ENCODE results near the gene ATF7IP2.

The ATF7IP2 gene

DNA sequence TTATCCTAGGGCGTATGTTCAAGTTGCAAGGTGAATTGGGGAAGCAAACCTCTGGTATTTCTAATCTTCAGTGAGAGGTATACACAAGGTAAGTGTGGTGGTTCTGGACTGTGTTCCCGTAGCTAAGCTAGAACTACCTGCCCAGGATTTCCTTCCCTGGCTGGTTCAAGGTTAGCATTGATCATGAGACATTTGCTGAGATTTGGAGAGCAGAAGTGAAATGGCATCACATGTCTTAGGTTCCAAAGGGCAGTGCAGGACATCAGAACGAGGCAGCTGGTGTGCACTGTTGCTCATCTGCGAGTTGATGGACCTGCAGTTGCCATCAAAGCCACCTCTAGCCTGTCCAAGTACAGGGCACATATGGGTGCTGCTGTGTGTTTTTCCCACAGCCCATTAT, 99.3 kb downstream of the ATF7IP2 start:
- H4K20me1 ChIP-seq (ENCODE audit: insufficient read depth, low read length, poor library complexity, severe bottlenecking), result no peaks in the 10 kb centered on the region
- no peak overlapping the region for H2AFZ ChIP-seq (ENCODE audit: low read length)
- H3K27me3 ChIP-seq (ENCODE audit: insufficient read depth, low read length, poor library complexity, severe bottlenecking), result no peaks in the 10 kb centered on the region
- H3K9me2 ChIP-seq (replicated peaks; ENCODE audit: low read depth, low read length), result no peaks in the 10 kb centered on the region
- H3K79me2 ChIP-seq (ENCODE audit: insufficient read depth, low read length), result no peaks in the 10 kb centered on the region
- H3K36me3 ChIP-seq (ENCODE audit: insufficient read depth, low read length), result no peaks in the 10 kb centered on the region
- H3K4me3 ChIP-seq (ENCODE audit: low read length, poor library complexity, severe bottlenecking), result no peak overlapping the region
- H3K9me3 ChIP-seq (ENCODE audit: insufficient read depth, low read depth, low read length), result no peaks in the 10 kb centered on the region
- H3K4me2 ChIP-seq (ENCODE audit: low read depth, low read length, poor library complexity, severe bottlenecking), result no peak overlapping the region
- H3K4me1 ChIP-seq (ENCODE audit: insufficient read depth, low read length, poor library complexity, severe bottlenecking), result no peaks in the 10 kb centered on the region
- no peaks in the 10 kb centered on the region for H3F3A ChIP-seq (ENCODE audit: low read depth)
- no peak overlapping the region for H3K9ac ChIP-seq (ENCODE audit: low read depth, low read length, poor library complexity, severe bottlenecking)
- TF ChIP-seq, protein P1, sequence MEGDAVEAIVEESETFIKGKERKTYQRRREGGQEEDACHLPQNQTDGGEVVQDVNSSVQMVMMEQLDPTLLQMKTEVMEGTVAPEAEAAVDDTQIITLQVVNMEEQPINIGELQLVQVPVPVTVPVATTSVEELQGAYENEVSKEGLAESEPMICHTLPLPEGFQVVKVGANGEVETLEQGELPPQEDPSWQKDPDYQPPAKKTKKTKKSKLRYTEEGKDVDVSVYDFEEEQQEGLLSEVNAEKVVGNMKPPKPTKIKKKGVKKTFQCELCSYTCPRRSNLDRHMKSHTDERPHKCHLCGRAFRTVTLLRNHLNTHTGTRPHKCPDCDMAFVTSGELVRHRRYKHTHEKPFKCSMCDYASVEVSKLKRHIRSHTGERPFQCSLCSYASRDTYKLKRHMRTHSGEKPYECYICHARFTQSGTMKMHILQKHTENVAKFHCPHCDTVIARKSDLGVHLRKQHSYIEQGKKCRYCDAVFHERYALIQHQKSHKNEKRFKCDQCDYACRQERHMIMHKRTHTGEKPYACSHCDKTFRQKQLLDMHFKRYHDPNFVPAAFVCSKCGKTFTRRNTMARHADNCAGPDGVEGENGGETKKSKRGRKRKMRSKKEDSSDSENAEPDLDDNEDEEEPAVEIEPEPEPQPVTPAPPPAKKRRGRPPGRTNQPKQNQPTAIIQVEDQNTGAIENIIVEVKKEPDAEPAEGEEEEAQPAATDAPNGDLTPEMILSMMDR (conservative IDR thresholded peaks at IDR 0.05; ENCODE audit: low read length), result no peak
- no peak for TF ChIP-seq EZH2phosphoT487 (IDR thresholded peaks at IDR 0.05; ENCODE audit: borderline replicate concordance)

DNA sequence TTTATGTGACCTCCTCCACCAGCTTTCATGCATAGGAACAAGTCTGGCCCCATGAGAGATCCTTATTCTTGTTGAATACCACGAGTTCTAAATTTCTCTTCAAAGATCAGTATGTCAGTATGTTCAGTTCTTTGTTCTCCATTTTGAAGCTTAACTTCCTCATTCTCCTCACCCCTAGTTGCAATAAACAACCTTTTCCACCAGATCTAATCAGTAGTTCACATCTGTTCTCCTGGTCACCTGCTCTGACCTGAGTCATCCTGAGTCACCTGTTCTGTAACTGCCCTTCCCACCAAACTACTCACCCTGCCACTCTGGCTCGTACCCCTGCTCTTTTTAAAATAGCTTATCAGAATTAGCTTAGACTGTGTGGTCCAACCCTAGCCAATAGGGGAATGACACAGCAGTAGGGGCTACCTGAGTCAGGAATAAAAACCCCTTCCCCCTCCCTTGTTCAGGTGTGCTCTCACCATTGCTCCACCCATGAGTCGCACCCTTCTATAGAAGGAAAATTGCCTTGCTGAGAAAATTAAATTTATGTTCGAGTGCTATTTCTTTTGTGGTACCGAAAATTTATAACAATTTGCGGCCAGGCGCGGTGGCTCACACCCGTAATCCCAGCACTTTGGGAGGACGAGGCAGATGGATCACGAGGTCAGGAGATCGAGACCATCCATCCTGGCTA, 100.0 kb downstream of the ATF7IP2 start:
- no peaks in the 10 kb centered on the region for H3K9me2 ChIP-seq (replicated peaks; ENCODE audit: low read depth, low read length)
- H3K9ac ChIP-seq (ENCODE audit: low read depth, low read length, poor library complexity, severe bottlenecking), result no peak overlapping the region
- no peak overlapping the region for H2AFZ ChIP-seq (ENCODE audit: low read length)
- H4K20me1 ChIP-seq (ENCODE audit: insufficient read depth, low read length, poor library complexity, severe bottlenecking), result no peaks in the 10 kb centered on the region
- H3K4me3 ChIP-seq (ENCODE audit: low read length, poor library complexity, severe bottlenecking), result no peak overlapping the region
- no peaks in the 10 kb centered on the region for H3K36me3 ChIP-seq (ENCODE audit: insufficient read depth, low read length)
- no peaks in the 10 kb centered on the region for H3K27me3 ChIP-seq (ENCODE audit: insufficient read depth, low read length, poor library complexity, severe bottlenecking)
- H3K9me3 ChIP-seq (ENCODE audit: insufficient read depth, low read depth, low read length), result no peaks in the 10 kb centered on the region
- H3K79me2 ChIP-seq (ENCODE audit: insufficient read depth, low read length), result no peaks in the 10 kb centered on the region
- H3K4me2 ChIP-seq (ENCODE audit: low read depth, low read length, poor library complexity, severe bottlenecking), result no peak overlapping the region
- TF ChIP-seq, protein P1 (conservative IDR thresholded peaks at IDR 0.05; ENCODE audit: low read length), result no peak
- TF ChIP-seq EZH2phosphoT487 (IDR thresholded peaks at IDR 0.05; ENCODE audit: borderline replicate concordance), result no peak
- H3K4me1 ChIP-seq (ENCODE audit: insufficient read depth, low read length, poor library complexity, severe bottlenecking), result no peaks in the 10 kb centered on the region
- no peaks in the 10 kb centered on the region for H3F3A ChIP-seq (ENCODE audit: low read depth)

DNA sequence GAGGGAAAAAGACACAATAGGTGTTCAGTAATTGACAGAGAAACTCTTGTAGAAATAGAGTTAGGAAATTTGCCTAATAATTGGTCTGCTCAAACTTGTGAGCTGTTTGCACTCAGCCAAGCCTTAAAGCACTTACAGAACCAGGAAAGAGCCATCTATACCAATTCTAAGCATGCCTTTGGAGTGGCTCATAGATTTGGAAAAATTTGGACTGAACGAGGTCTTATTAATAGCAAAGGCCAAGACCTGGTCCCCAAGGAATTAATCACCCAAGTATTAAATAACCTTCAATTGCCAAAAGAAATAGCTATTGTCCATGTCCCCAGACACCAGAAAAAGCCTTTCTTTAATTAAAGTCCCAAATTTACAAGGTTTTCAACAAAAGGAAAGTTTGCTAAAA, 104.3 kb downstream of the ATF7IP2 start:
- no peaks in the 10 kb centered on the region for H4K20me1 ChIP-seq (ENCODE audit: insufficient read depth, low read length, poor library complexity, severe bottlenecking)
- H3K4me2 ChIP-seq (ENCODE audit: low read depth, low read length, poor library complexity, severe bottlenecking), result no peak overlapping the region
- H3K36me3 ChIP-seq (ENCODE audit: insufficient read depth, low read length), result no peaks in the 10 kb centered on the region
- H3K4me1 ChIP-seq (ENCODE audit: insufficient read depth, low read length, poor library complexity, severe bottlenecking), result no peaks in the 10 kb centered on the region
- H3K9me3 ChIP-seq (ENCODE audit: insufficient read depth, low read depth, low read length), result no peaks in the 10 kb centered on the region
- no peaks in the 10 kb centered on the region for H3K9me2 ChIP-seq (replicated peaks; ENCODE audit: low read depth, low read length)
- no peak overlapping the region for H3K9ac ChIP-seq (ENCODE audit: low read depth, low read length, poor library complexity, severe bottlenecking)
- TF ChIP-seq EZH2phosphoT487 (IDR thresholded peaks at IDR 0.05; ENCODE audit: borderline replicate concordance), result no peak
- H3K79me2 ChIP-seq (ENCODE audit: insufficient read depth, low read length), result no peaks in the 10 kb centered on the region
- no peak overlapping the region for H2AFZ ChIP-seq (ENCODE audit: low read length)
- no peak overlapping the region for H3K4me3 ChIP-seq (ENCODE audit: low read length, poor library complexity, severe bottlenecking)
- no peaks in the 10 kb centered on the region for H3K27me3 ChIP-seq (ENCODE audit: insufficient read depth, low read length, poor library complexity, severe bottlenecking)
- no peaks in the 10 kb centered on the region for H3F3A ChIP-seq (ENCODE audit: low read depth)

DNA sequence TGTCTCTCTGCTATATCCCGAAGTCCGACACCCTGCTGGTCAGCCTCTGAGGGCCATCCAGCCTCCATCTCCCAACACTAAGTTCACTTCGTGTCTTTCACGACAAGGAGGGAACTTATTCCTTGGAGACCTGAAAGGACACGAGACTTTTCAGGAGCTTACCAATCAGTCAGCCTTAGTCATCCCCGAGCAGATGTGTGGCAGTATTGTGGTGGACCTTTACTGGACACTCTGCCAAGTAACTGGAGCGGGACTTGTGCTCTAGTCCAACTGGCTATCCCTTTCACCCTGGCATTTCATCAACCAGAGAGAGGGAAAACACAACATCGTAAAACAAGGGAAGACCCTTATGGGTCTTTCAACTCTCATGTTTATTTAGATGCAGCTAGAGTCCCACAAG, 107.4 kb downstream of the ATF7IP2 start:
- Histone ChIP-seq H3K9me2 (replicated peaks; ENCODE audit: low read depth, low read length) (no peaks in the 10 kb centered on the region), H3F3A (ENCODE audit: low read depth) (no peaks in the 10 kb centered on the region), H3K79me2 (ENCODE audit: insufficient read depth, low read length) (no peaks in the 10 kb centered on the region), H3K27me3 (ENCODE audit: insufficient read depth, low read length, poor library complexity, severe bottlenecking) (no peaks in the 10 kb centered on the region), H3K9me3 (ENCODE audit: insufficient read depth, low read depth, low read length) (no peaks in the 10 kb centered on the region), H3K4me3 (ENCODE audit: low read length, poor library complexity, severe bottlenecking) (no peak overlapping the region), H3K9ac (ENCODE audit: low read depth, low read length, poor library complexity, severe bottlenecking) (no peak overlapping the region), H2AFZ (ENCODE audit: low read length) (no peak overlapping the region), H3K4me2 (ENCODE audit: low read depth, low read length, poor library complexity, severe bottlenecking) (no peak overlapping the region), H4K20me1 (ENCODE audit: insufficient read depth, low read length, poor library complexity, severe bottlenecking) (no peaks in the 10 kb centered on the region), H3K36me3 (ENCODE audit: insufficient read depth, low read length) (no peaks in the 10 kb centered on the region), H3K4me1 (ENCODE audit: insufficient read depth, low read length, poor library complexity, severe bottlenecking) (no peaks in the 10 kb centered on the region)
- TF ChIP-seq, protein P1 (conservative IDR thresholded peaks at IDR 0.05; ENCODE audit: low read length), result no peak
- no peak for TF ChIP-seq EZH2phosphoT487 (IDR thresholded peaks at IDR 0.05; ENCODE audit: borderline replicate concordance)

Data from Loucy (cell line).